GM19455 (cell line): ENCODE data around the gene ASH1L.
A peak's percentile ranks its signal among the peaks of the same experiment; 100 is the strongest.
"Not testable (repeated sequence)": the region's sequence is repeated elsewhere in the genome, so short reads cannot be mapped to it uniquely, and the experiment has no call there.

Experiments used
- ATAC-seq: cut with Tn5 transposase; IDR thresholded peaks from one replicate; pipeline ENCODE4 v1.9.1; 2021; ENCODE audit not compliant: unreplicated experiment

The ASH1L gene

DNA sequence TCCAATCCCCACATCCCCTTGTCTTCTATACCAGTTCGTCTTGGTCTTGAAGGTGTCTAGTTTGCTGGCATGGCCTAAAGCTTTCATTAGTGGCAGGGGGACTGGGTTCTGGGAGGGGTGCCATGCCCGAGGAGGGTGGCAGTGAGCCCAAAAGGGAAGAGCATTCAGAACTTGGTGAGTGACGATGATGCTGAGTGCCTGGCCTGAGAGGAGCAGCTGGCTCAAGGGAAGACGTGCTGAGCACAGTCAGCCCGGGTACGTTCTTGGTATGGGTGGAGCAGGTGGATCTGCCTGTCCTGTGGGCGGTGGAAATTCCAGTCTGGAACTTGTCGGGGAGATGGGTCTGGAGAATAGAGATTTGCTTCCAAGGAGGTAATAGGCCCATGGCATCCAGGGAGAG is 249.3 kb downstream of the ASH1L start:
- no peak for ATAC-seq

DNA sequence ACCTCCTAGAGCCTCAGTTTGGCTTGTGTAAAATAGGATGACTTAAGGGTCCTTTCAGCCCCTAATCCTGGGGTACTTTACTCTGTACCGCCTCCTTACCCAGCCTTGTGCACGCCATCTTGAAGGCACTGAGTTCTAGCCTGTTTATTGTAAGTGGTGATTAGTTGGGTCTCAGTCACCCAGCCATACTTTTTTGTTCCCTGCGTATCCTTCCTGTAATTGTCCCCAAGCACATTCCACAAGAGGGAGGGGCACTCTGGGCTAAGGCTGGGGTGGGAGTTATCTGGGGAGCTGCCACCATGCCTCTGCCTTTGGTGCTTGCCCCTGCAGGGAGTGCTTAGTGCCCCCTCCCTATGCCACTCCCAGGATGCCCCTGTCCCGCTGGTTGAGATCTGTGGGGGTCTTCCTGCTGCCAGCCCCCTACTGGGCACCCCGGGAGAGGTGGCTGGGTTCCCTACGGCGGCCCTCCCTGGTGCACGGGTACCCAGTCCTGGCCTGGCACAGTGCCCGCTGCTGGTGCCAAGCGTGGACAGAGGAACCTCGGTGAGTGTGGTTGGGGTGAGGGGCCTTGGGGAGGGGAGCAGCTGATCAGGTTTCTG is 253.1 kb downstream of the ASH1L start:
- ATAC-seq: no peak

DNA sequence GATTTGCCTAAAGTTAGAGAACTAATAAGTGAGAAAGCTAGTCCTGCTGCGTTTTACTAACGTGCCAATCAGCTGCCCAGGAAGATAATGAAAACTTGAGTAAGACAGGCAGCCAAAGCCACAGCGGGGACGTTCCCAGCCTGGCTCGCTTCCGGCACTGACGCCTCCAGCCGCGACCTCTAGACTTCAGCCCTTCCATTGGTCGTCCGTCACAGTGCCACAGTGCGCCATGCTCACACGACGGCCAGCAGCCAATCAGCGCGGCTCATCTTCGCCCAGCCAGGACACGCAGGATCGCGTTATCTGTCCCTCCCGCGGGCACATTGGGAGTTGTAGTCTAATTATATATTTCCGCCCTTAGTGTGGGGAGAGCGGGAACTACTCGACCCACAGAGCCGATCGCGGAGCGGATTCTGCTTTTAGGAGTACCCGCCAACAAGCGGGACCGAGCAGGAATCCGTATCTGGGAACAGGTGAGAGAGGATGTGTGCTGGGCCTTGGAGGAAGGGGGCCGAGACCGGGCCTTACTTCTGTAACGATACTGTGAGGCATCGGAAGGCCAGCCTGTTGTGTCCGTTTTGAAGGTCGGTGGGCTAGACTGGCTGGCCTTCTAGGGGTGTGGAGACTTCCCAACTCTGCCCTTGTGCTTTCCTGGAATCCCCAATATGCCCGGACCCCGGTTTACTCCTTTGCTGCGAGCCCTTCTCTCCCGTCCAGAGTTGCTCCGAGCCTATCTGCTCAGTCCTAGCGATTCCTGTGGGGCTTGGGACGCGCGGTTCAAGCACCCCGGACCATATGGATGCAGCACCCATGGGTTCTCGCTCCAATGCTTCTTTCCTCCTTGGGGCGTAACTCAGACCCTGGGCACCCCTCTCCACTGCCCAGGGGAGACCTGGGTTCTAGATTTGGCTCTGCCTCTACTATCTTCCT is 253.8 kb downstream of the ASH1L start, which contains the start of gene FDPS:
Gene FDPS (plus strand): TSS at position 374 of the 930 bp plus-strand sequence. CDS start 924 bp downstream, outside the sequence.
- peak; percentile 93 for ATAC-seq

DNA sequence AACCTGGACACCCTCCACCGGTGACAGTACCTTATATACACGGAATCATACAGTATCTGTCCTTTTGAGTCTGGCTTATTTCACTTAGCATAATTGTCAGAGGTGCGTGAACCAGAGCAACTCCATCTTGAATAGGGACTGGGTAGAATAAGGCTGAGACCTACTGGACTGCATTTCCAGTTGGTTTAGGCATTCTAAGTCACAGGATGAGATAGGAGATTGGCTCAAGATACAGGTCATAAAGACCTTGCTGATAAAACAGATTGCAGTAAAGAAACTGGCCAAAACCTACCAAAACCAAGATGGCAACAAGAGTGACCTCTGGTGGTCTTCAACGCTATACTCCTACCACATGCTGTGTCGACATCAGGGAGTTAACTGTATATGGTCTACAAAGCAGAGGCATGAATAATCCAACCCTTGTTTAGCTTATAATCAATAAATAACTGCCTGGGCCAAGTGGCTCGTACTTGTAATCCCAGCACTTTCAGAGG is 255.3 kb downstream of the ASH1L start:
- ATAC-seq: no peak

DNA sequence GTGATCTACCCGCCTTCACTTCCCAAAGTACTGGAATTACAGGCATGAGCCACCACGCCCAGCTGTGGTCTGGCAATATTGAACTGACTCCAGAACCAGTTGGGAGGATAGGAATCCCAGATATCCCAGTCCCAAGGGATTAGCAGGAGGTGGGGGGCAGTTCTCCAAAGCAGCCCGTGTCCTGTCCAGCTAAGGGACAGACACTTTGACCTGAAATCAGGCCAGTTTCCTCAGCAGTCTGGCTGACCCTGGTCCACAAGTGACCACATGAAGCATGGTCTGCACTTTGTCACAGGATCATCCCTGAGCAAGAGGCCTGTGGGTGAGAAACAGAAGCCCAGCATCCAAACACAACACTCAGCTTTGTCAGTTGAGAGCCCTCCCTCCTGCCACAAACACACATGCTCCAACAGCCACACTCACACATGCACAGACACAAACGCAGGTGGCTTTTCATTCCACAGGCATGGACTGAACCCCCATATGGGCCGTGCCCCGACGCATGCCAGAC is 256.7 kb downstream of the ASH1L start:
- ATAC-seq: no peak

DNA sequence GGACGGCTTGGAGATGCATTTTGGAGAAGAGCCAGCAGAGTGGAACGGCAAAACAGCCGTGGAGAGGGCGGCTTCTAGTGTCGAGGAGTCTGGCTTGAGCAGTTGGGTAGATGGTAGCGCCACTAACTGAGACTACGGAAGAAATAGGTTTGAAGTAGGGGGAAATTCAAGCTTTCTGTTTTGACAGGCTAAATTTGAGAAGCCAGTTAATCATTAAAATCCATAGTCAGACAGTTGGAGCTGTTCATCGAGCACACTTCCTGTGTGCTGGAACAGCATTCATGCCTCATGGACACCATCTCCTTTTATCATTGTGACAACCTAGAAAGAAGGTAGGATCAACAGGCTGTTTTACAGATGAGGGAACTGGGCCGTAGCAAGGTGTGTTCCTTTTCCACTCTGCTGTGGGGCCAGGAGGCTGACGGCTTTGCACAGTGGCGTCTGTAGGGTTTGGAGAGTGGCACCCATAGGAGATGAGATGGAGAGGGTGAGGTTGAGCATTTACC is 258.0 kb downstream of the ASH1L start:
- no peak for ATAC-seq

DNA sequence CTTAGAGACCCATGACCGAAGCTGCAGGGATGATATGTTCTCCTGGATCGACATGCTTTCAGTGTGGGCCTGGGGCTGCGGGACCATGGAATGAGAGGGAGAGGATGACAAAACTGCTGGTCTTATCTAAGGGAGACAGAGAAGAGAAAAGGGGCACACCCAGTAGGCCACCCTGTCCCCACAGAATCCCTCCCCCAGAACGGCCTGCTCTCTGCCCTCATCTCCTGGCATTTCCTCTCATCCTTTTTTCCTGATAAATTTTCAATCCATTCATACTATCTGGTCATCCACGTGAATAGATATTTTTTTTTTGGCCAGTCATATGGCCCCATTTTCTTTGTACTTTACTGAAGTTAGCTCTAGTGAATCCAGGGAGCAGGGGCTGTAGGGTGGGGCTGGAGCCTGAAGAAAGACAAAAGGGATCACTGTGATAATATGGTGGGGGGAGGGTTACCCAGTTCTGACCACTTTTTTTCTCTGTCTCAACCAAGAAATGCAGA is 261.2 kb downstream of the ASH1L start, which contains the start of gene PKLR:
Gene PKLR (minus strand): TSS at position 97 of the 500 bp plus-strand sequence. CDS start 43 bp downstream, at position 54.
- no peak for ATAC-seq

DNA sequence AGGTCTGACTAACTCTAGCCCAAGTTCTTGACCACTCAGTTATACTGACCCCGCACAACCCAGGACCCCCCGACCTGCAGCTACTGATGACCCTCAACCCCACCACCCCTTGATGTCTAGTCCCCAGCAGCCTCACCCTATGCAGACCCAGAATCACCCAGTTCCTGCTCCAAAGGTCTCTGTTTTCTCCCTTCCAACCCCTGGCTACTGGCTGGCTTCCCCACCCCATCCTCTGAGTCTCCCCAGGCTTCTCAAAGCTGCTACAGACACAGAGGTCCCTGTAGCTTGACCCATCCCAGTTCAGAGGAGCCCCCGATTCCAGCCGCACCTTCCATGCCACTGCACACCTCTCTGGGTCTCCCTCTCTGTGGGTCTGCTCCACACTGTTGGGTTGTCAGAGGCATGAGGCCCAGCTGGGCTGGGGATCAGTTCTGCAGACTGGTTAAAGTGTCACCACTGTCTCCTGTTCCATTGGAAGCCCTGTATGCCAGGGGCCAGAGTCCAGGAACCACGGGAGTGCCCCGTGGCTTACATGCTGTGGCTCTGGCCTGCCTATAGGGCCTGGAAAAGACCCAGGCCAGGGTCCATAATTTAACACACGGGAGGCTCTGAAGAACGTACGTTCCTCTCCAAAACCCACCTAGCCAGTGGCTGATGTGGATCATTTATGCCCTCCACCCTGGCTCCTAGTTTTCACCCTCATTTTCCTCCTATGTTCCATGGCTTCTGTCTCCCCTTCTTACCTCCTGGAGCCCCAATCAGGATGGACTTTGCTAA is 261.9 kb downstream of the ASH1L start:
- no peak for ATAC-seq

DNA sequence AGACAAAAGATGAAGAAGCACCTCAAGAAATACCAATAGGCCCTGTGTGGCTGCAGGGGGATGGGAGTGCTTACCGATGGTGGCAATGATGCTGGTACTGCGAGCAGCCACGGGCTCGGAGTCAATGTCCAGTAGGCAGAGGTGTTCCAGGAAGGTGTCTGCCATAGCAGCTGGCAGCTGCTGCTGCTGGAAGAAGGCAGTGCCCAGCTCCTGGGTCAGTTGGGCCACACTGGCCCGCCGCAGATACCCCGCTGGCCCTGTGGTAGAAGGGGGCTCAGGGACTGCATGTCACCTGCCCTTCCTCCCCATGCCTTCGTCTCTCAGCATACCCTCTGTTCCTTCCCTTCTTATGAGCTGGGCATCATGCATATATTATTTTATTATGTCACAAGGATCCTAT is 262.6 kb downstream of the ASH1L start:
- ATAC-seq: no peak

DNA sequence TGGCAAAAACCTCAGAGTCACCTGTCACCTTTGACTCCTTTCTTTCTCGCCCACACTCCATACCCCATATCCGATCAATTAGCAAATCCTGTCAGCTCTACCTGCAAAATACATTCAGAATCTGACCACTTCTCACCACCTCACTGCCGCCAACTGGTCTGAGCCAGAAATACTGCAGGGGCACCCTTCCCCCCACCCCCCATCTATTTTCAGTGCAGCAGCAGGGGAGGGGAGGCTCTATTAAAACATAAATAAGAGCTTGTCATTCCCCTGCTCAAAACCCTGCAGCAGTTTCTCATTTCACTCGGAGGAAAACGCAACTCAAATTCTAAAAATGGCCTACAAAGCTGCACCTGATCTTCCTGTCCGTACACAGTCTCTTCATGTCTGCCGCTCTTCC is 265.2 kb downstream of the ASH1L start:
- ATAC-seq: no peak

DNA sequence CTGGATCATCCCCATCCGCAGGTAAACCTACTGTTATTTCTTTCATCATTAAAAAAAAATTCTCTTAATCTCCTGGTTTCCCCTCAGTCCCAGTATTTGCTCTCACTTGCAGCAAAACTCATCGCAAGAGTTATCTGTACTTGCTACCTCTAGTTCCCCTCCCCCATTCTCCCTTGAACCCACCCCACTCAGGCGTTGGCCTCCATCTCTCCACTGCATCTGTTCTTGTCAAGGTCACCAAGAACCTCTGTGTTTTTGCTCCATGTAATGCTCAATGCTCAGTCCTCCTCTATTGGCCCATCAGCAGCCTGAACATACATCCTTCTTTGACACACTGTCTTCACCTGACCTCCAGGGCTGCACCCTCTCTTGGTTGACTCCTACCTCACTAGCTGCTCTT is 265.9 kb downstream of the ASH1L start:
- no peak for ATAC-seq

DNA sequence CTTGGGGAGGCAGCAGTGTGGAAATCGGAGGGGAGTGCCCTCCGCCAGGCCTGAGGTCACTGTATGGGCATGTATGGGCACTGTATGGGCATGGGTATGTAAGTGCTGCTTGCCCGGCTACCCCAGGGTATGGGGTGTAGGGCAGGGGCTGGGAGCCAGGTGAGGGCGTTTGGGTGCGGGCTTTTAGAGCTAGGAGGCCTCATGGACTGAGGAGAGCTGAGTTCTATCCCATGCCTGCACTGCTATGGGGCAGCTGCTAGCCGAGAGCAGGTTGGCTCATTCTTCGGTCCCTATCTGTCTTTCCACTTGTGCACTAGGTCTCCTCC is 266.7 kb downstream of the ASH1L start:
- ATAC-seq: no peak

DNA sequence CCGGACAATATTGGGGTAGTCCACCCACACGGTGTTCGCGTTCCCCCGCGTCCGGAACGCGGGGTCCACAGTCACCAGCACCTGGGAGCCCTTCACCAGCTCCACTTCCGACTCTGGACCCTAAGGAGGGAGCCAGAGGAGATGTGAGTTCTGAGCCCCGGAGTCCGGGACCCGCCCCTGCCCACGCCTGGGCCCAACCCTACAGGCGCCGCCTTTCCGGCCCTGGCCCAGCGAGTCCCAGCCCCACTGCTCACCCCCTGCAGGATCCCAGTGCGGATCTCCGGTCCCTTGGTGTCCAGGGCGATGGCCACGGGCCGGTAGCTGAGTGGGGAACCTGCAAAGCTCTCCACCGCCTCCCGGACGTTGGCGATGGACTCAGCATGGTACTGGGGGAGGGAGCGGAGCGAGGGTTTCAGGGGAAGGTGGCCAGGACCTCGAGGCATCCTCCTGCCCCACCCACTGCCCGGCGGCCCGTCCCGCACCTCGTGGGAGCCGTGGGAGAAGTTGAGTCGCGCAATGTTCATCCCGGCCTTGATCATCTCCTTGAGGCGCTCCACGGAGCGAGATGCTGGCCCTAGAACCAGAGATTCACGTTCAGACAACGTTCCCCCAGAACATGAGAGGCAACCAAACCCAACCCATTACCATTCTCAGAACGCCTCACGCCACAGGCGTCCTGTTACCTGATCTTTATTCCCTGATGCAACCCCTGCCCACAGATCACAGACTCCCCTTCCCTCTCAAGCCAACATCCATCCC is 267.2 kb downstream of the ASH1L start:
- no peak for ATAC-seq

DNA sequence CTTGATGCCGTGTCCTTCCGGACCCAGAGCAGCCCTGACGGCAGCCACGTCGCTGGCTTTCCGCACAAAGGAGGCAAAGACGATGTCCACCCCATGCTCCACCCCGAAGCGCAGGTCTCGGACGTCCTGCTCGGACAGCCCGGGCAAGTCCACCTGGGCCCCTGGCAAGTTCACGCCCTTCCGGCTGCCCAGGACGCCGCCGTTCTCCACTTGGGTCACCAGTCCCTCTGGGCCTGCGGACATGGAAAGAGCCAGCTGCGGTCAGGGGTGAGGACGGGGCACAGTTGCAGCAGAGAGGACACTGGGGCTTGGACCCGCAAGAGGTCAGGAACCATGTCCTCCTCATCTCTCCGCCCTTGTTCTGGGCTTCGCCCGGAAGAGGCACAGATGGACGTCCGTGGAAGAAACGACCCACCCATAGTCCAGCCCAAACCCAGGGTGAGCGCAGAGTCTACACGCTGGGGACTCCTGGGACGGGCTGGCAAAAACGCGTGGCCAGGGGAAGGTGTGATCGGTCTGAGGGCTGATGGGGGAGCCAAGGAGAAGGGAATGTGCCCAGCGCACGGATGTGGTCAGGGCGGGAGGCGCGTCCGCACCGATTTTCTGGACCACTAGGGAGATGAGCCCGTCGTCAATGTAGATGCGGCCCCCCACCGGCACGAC is 268.0 kb downstream of the ASH1L start:
- no peak for ATAC-seq

DNA sequence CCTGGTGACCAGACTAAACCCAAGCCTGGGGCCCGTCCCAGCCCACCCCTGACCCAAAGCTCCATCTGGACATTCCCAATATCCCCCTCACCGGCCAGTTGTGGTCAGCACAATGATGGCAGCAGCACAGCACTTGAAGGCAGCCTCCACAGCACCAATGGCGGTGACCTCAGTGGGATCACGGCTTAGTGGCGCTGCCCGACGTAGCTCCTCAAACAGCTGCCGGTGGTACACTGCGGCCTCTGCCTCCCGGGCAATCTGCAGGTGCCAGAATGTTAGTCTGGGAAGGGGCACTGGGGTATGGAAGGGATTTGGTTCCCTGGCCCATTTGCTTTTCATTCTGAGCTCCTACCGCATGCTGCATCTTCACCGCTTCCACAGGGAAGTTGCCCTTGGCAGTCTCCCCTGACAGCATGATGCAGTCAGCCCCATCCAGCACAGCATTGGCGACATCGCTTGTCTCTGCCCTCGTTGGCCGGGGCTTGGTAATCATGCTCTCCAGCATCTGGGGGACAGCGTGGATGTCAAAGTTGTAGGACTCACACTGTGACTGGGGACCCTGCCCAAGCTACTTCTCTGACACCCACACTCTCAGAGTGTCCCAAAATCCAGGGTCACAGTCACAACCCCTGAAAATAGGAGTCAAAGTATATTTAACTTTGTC is 269.4 kb downstream of the ASH1L start:
- no peak for ATAC-seq

DNA sequence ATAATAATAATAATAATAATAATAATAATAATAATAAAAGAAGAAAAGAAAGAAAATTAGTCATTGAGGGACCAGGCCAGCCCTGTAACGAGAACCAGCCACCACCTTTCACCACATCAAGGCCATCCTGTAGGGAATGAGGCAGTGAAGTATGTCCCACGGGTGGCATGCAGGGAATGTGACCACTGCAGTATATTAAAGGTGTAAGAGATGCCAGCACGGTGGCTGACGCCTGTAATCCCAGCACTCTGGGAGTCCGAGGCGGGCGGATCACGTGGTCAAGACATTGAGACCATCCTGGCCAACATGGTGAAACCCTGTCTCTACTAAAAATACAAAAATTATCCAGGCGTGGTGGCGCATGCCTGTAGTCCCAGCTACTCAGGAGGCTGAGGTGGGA is 271.6 kb downstream of the ASH1L start:
- not testable (repeated sequence) for ATAC-seq

DNA sequence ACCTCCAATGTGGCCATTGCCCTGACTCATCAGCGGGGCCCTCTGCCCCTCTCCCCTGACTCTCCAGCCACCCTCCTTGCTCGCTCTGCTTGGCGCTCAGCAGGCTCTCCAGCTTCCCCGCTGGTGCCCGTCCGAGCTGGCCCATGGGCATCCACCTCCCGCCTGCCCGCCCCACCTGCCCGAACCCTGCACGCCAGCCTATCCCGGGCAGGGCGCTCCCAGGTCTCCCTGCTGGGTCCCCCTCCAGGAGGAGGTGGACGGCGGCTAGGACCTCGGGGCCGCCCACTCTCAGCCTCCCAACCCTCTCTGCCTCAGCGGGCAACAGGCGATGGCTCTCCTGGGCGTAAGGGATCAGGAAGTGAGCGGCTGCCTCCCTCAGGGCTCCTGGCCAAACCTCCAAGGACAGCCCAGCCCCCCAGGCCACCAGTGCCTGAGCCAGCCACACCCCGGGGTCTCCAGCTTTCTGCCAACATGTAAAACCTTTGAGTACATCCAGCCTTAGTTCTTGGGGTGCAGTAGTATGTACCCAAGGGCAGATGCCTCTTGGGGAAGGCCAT is 274.5 kb downstream of the ASH1L start:
- no peak for ATAC-seq

DNA sequence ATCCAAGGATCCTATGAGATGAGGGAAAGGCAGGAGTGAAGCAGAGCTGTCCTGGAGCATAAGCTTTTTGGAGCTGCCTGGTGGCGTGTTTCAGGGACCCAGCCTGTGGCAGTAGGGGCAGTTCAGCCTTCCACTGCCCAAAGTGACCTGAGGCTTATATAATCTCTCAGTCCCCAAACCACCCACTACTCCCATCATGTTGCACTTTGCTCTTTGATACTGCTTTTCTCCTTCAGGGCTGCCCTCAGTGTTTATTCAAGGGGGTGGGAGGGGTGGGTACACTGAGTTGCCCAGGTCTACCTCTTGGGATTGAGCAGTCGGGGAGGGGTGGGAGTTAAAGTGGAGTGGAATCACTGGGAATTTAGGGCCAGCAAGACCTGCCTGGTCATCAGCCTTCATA is 276.1 kb downstream of the ASH1L start:
- no peak for ATAC-seq

DNA sequence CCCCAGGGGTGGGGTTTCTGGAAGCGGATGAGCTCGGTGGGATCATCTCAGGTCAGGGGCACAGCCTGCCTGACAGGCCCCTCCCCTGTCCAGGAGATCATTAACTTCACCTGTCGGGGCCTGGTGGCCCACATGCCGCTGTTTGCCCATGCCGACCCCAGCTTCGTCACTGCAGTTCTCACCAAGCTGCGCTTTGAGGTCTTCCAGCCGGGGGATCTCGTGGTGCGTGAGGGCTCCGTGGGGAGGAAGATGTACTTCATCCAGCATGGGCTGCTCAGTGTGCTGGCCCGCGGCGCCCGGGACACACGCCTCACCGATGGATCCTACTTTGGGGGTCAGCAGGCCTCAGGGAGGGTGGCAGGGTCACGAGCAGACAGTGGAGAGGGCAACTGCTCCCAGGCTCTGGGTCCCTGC is 277.0 kb downstream of the ASH1L start:
- ATAC-seq: no peak
